ENCODE results near the gene PPP5C. TPM values are rescaled to one million over a fixed set of nuclear protein-coding genes. Genes with fewer than 3 reads are reported as not detected.

The PPP5C gene
- total and polyA plus RNA-seq, 9 of the 15 experiments (the other 6 are each of a cell fraction or from before 2014, with no cell fraction given): 1.9 to 166 (median 108) TPM

- Histone ChIP-seq H3K4me2 (ENCODE audit: insufficient read depth, low read length) (no peak overlapping the region), H3K36me3 (ENCODE audit: control insufficient read depth, insufficient read depth, low read length) (peaks cover 63% of the 10 kb centered on the region), H2AFZ (ENCODE audit: low read depth, low read length) (no peak overlapping the region), H4K20me1 (replicated peaks; ENCODE audit: control insufficient read depth, insufficient read depth, low read length) (no peaks in the 10 kb centered on the region), H3K9me3 (replicated peaks; ENCODE audit: control insufficient read depth, insufficient read depth, low read depth, low read length) (no peaks in the 10 kb centered on the region), H3K4me1 (replicated peaks in 1 of 2; ENCODE audit: control insufficient read depth in 2 of 2, insufficient read depth in 2 of 2, low read length in 2 of 2) (no peaks in the 10 kb centered on the region), H3K27ac (ENCODE audit: extremely low read depth, low read depth, low read length) (no peak overlapping the region), H3K9me1 (ENCODE audit: control insufficient read depth, insufficient read depth, low read length) (no peaks in the 10 kb centered on the region), H3K9ac (ENCODE audit: insufficient read depth in 1 of 2, low read depth in 2 of 2, low read length in 2 of 2) (no peak overlapping the region), H3K4me3 (no peak overlapping the region), H3K27me3 (ENCODE audit: control insufficient read depth in 2 of 2, insufficient read depth in 2 of 2, low read length in 2 of 2) (no peaks in the 10 kb centered on the region), H3K79me2 (ENCODE audit: control insufficient read depth, insufficient read depth, low read length) (peaks cover 37% of the 10 kb centered on the region)
- no peak for TF ChIP-seq PCBP2 (IDR thresholded peaks at IDR 0.05; ENCODE audit: low read depth, low read length, poor library complexity, severe bottlenecking)
- TF ChIP-seq TCF3 (CRISPR knock-in tag; IDR thresholded peaks at IDR 0.05): no peak
- no peak for TF ChIP-seq MAZ (CRISPR knock-in tag; conservative IDR thresholded peaks at IDR 0.05 in 1 of 2, IDR thresholded peaks at IDR 0.05 in 1 of 2)
- ChIA-PET CTCF (ENCODE audit: low intra/inter-chr PET ratio) (no interaction called here), POLR2A (interaction anchor here (0.8 kb wide), 1 partner anchor 18 kb away, joined by 3 read pairs; no protein-coding TSS in a partner anchor)
- intact Hi-C loops (cut with micrococcal nuclease) (no loop called here), in situ Hi-C loops (cut with MboI) (no loop called here)
- no peak for DNase-seq (ENCODE audit: extremely low read depth in 1 of 4, low spot score in 3 of 4)
- ATAC-seq: no peak
- no peak for FAIRE-seq
- 92% methylated on average over 4 of the region's 4 CpGs for WGBS (ENCODE audit: insufficient coverage, low coverage, missing lambda C conversion rate)
- no TSS peak for BruUV-seq (replicated peaks)
Measured at GRCh38 chr19:46365561-46365960, 18.7 kb downstream of the PPP5C start.

GRCh38 chr19:46366620-46367292, 19.9 kb downstream of the PPP5C start:
- H3K4me1 ChIP-seq (replicated peaks in 1 of 2; ENCODE audit: control insufficient read depth in 2 of 2, insufficient read depth in 2 of 2, low read length in 2 of 2): no peaks in the 10 kb centered on the region
- ATAC-seq: no peak
- 84% methylated on average over 9 of the region's 9 CpGs for WGBS (ENCODE audit: insufficient coverage, low coverage, missing lambda C conversion rate)
- ChIA-PET CTCF (ENCODE audit: low intra/inter-chr PET ratio) (no interaction called here), POLR2A (no interaction called here)
- BruUV-seq (replicated peaks): no TSS peak
- DNase-seq (ENCODE audit: extremely low read depth in 1 of 4, low spot score in 3 of 4): no peak
- H3K79me2 ChIP-seq (ENCODE audit: control insufficient read depth, insufficient read depth, low read length): peaks cover 39% of the 10 kb centered on the region
- H3K27ac ChIP-seq (ENCODE audit: extremely low read depth, low read depth, low read length): no peak overlapping the region
- no peaks in the 10 kb centered on the region for H3K9me3 ChIP-seq (replicated peaks; ENCODE audit: control insufficient read depth, insufficient read depth, low read depth, low read length)
- no peak for FAIRE-seq
- no peak overlapping the region for H3K4me2 ChIP-seq (ENCODE audit: insufficient read depth, low read length)
- H3K36me3 ChIP-seq (ENCODE audit: control insufficient read depth, insufficient read depth, low read length): peaks cover 68% of the 10 kb centered on the region
- H3K9ac ChIP-seq (ENCODE audit: insufficient read depth in 1 of 2, low read depth in 2 of 2, low read length in 2 of 2): no peak overlapping the region
- in situ Hi-C loops (cut with MboI): no loop called here
- intact Hi-C loops (cut with micrococcal nuclease): no loop called here
- no peaks in the 10 kb centered on the region for H3K27me3 ChIP-seq (ENCODE audit: control insufficient read depth in 2 of 2, insufficient read depth in 2 of 2, low read length in 2 of 2)
- no peaks in the 10 kb centered on the region for H3K9me1 ChIP-seq (ENCODE audit: control insufficient read depth, insufficient read depth, low read length)
- TF ChIP-seq NFYB (IDR thresholded peaks at IDR 0.05; ENCODE audit: extremely low read depth, insufficient read length): no peak
- H2AFZ ChIP-seq (ENCODE audit: low read depth, low read length): no peak overlapping the region
- H4K20me1 ChIP-seq (replicated peaks; ENCODE audit: control insufficient read depth, insufficient read depth, low read length): no peaks in the 10 kb centered on the region
- H3K4me3 ChIP-seq: no peak overlapping the region
